ENCODE measurements around the gene OVAAL. TPM values are rescaled to one million over a fixed set of nuclear protein-coding genes. Genes with fewer than 3 reads are reported as not detected.

OVAAL gene
- total RNA-seq, 2 donors from 2014 or later = 0.70 to 2.0 TPM

DNA sequence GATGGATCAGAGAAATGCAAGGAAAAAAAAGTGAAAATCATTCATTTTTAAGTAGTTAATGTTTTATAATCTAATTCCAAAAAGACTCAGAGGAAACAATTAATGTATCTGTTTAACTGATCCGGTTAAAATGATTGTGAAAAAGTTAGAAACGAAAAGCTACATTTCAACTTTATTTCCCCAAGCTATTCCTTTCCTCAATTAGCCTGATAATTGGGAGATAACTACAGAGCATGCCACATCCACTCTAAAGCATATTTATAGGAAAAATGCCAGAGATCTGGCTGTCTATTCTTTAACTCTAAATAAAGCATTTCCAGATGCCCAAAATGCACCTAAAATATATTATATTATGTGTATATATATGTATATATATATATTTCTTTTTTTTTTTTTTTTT lies 37.2 kb downstream of the OVAAL start:
- H3K27ac ChIP-seq = no peak overlapping the region
- H3K4me3 ChIP-seq = no peak overlapping the region
- TF ChIP-seq, protein P1, sequence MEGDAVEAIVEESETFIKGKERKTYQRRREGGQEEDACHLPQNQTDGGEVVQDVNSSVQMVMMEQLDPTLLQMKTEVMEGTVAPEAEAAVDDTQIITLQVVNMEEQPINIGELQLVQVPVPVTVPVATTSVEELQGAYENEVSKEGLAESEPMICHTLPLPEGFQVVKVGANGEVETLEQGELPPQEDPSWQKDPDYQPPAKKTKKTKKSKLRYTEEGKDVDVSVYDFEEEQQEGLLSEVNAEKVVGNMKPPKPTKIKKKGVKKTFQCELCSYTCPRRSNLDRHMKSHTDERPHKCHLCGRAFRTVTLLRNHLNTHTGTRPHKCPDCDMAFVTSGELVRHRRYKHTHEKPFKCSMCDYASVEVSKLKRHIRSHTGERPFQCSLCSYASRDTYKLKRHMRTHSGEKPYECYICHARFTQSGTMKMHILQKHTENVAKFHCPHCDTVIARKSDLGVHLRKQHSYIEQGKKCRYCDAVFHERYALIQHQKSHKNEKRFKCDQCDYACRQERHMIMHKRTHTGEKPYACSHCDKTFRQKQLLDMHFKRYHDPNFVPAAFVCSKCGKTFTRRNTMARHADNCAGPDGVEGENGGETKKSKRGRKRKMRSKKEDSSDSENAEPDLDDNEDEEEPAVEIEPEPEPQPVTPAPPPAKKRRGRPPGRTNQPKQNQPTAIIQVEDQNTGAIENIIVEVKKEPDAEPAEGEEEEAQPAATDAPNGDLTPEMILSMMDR (IDR thresholded peaks at IDR 0.05) = no peak
- H3K27me3 ChIP-seq = no peaks in the 10 kb centered on the region
- H3K4me1 ChIP-seq = no peaks in the 10 kb centered on the region
- H3K9me3 ChIP-seq = no peaks in the 10 kb centered on the region
- DNase-seq (ENCODE audit: low spot score) = no peak
- H3K36me3 ChIP-seq = no peaks in the 10 kb centered on the region

DNA sequence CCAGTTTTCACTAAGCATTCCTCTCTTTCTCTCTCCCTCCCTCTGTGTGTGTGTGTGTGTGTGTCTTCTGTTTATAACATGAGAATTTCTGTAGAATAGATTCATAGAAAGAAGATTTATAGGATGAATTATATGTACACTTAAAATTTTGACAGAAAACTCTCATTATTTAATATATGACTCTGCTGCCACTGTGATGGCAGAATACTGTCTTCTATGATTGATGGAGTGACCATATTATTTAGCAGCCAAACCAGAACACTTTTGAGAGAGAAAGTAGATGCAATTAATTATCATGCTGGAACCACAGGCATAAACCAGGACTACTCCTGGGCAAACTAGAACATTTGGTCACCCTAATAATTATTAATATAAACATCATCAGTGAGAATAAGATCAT lies 38.8 kb downstream of the OVAAL start:
- TF ChIP-seq, protein P1 (IDR thresholded peaks at IDR 0.05) = no peak
- Histone ChIP-seq H3K9me3 (no peaks in the 10 kb centered on the region), H3K27me3 (no peaks in the 10 kb centered on the region), H3K36me3 (no peaks in the 10 kb centered on the region), H3K4me1 (peaks cover 0 to 6% of the 10 kb centered on the region in 2 donors), H3K4me3 (no peak overlapping the region), H3K27ac (no peak overlapping the region)
- DNase-seq (ENCODE audit: low spot score) = no peak

DNA sequence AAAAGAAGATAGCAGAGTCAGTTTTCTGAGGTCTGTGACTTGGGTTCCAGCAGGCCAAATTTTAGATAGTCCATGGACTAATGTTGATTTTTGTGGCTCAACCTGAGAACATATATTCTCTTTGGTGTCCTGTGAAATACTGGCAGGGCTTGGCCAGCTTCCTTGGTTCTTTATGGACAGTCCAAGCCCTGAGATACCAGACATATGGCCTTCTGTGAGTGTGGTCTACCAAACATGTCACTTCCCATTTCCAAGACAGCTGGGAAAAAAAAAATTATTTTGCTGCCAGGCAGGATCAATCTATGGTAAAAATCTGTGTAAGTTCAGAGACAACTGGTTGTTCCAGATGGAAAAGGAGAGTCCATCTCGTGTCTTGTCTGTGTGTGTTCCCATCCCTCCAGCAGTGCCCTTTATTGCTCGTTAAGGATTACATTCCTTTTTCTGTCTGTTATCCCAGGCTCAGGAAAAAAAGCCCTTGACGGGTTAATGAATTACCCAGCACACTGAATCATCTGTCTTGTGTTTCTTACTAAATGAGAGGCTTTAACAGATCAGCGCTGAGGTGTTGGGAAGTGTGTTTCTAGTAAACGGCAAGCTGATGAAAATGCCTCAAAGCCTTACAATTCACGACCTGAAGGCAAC lies 39.7 kb downstream of the OVAAL start:
- Histone ChIP-seq H3K4me1 (peaks cover 0 to 9% of the 10 kb centered on the region in 2 donors), H3K27ac (no peak overlapping the region), H3K27me3 (no peaks in the 10 kb centered on the region), H3K4me3 (no peak overlapping the region), H3K36me3 (no peaks in the 10 kb centered on the region), H3K9me3 (no peaks in the 10 kb centered on the region)
- DNase-seq (ENCODE audit: low spot score) = no peak
- TF ChIP-seq, protein P1 (IDR thresholded peaks at IDR 0.05) = no peak

DNA sequence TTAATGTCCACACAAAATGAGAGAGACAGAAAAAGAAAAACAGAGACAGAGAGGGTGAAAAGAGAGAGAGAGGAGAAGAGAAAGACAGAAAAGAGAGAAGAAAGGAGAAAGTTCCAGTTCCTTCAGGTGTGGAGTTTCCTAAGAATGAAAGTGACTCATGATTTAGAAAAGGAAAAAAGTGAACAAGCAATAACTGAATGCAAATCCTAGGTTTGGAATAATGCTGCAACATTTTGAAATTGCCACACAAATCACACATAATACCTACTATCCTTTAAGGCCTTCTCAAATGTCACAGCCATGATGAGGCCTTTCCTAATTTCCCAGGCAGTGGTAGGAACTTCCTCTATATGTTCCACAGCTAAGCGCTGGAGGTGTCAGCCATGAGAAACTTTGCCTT lies 41.6 kb downstream of the OVAAL start:
- no peak overlapping the region for H3K4me3 ChIP-seq
- no peak for DNase-seq (ENCODE audit: low spot score)
- no peaks in the 10 kb centered on the region for H3K27me3 ChIP-seq
- H3K36me3 ChIP-seq = no peaks in the 10 kb centered on the region
- no peak overlapping the region for H3K27ac ChIP-seq
- H3K4me1 ChIP-seq = peaks cover 0 to 11% of the 10 kb centered on the region in 2 donors
- TF ChIP-seq, protein P1 (IDR thresholded peaks at IDR 0.05) = no peak
- H3K9me3 ChIP-seq = no peaks in the 10 kb centered on the region

DNA sequence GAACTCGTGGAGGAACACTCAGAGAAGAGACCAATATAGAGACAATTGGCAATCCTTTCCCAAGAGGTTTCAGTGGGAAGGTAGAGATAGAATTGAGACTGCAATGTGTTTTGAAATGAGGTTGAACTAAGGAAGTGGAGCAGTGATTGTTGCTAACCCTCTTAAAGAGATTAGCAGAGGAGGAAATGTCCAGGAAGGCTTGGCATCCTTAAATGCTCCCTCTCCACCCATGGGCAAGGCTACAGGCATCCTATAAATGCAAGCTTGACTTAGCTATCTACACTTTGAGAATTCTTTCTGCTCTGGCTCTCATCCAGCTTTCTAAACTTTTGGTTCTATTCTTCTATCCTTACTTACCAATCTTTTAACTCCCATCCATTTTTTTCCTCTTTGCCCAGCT lies 42.7 kb downstream of the OVAAL start:
- Histone ChIP-seq H3K27me3 (no peaks in the 10 kb centered on the region), H3K4me1 (peaks cover 0 to 11% of the 10 kb centered on the region in 2 donors), H3K4me3 (no peak overlapping the region), H3K27ac (no peak overlapping the region), H3K36me3 (no peaks in the 10 kb centered on the region), H3K9me3 (no peaks in the 10 kb centered on the region)
- TF ChIP-seq, protein P1 (IDR thresholded peaks at IDR 0.05) = no peak
- no peak for DNase-seq (ENCODE audit: low spot score)

Measured in right atrium auricular region (tissue), 2 donors.